Peyer's patch (tissue), 4 donors: ENCODE measurements around the gene PCNX2.

ENCODE experiments used
- CTCF ChIP-seq, 6 experiments: fragments of 450-650 bp in 4 of 6; fragments of 200-600 bp in 2 of 6; sonication (generic) in 1 of 6; IDR thresholded peaks; one replicate each; pipeline ENCODE4 v1.5.1; 2017 to 2019; ENCODE audit warnings: antibody characterized with exemption in 6 of 6, mild to moderate bottlenecking in 3 of 6, moderate library complexity in 1 of 6
- POLR2A ChIP-seq, 2 donors: fragments of 450-650 bp; IDR thresholded peaks; one replicate each; pipeline ENCODE4 v1.5.1; 2017; ENCODE audit warnings: antibody characterized with exemption in 2 of 2, mild to moderate bottlenecking in 2 of 2, moderate library complexity in 2 of 2

- TF ChIP-seq CTCF (IDR thresholded peaks at IDR 0.05) (no peak), POLR2A (IDR thresholded peaks at IDR 0.05) (no peak)
Observed at GRCh38 chr1:233088613-233089012, 206.9 kb downstream of the PCNX2 start.
